GM21529 (cell line): Measurements from ENCODE around the gene CNGB1.
"Not testable (repeated sequence)": the region's sequence is repeated elsewhere in the genome, so short reads cannot be mapped to it uniquely, and the experiment has no call there.

ENCODE experiments used
- ATAC-seq: cut with Tn5 transposase; IDR thresholded peaks from one replicate; pipeline ENCODE4 v1.9.1; 2021; ENCODE audit not compliant: unreplicated experiment

The CNGB1 gene

DNA sequence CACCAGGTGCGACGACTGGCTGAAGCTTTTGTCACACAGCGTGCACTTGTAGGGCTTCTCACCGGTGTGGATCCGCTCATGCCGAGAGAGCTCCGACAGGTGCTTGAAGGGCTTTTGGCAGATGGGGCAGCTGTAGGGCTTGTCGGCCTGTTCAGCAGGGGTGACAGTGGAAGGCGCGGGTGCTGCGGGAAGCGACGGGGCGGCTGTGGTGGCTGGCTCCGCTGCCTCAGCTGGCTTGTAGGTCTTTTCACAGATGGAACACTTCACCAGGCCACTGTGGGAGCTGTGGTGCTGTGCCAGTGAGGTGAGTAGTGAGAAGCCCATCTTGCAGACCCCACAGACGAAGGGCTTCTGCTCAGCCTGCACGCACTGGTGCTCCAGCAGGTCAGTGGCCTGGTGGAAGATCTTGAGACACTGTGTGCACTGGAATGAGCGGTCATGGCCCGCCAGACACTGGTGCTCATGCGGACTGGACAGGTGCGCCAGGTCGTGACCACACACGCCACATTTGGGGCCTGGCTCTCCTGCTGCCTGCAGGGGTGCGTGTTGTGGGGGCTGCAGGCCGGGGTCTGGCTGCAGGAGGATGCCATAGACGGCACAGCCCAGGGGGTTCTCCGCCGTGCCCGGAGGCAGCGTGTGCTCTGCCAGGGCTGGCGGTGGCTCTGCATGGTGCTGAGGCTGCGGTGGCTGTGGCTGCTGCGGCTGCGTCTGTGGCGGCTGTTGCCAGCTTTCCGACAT, 26.8 kb upstream of the CNGB1 start:
- ATAC-seq: no peak

DNA sequence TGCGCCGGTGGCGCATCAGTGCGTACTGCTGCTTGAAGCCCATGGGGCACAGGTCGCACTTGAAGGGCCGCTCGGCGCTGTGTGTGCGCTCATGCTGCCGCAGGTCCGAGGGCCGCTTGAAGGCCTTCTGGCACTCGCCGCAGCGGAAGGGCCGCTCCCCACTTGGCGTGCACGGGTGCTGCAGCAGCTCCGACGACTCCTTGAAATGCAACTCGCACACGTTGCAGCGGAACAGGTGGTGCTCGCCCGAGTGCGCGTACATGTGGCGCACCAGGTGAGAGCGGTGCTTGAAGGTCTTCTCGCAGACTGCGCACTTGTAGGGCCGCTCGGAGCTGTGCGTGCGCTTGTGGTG, 26.2 kb upstream of the CNGB1 start:
- no peak for ATAC-seq

DNA sequence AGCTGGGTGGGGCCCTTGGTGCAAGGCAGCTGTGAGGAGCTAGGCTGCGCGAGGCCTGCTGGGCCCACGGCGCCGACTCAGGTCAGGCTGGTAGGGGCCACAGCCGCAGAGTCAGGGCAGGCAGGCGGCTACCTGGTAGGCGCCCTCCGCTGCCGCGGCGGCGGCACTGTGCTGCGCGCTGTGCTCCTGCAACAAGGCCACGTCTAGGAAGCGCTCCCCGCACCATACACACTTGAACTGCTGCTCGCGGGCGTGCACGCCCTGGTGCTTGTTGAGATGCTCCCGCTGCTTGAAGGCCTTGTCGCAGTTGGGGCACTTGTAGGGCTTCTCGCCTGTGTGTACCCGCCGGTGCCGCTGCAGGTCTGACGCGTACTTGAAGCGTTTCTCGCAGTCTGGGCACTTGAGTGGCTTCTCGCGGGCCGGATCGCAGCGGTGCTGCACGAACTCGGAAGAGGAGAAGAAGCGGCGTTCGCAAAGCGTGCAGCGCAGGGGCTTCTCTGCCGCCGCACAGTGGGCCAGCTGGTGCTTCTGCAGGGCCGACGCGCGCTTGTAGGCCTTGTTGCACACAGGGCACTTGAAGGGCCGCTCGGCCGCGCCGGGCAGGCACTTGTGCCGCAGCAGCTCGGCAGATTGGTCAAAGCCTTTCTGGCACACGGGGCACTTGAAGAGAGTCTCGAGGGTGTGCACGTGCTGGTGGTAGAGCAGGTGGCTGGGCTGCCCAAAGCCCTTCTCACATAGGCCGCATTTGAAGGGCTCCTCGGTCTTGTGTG, 25.7 kb upstream of the CNGB1 start:
- ATAC-seq: no peak

DNA sequence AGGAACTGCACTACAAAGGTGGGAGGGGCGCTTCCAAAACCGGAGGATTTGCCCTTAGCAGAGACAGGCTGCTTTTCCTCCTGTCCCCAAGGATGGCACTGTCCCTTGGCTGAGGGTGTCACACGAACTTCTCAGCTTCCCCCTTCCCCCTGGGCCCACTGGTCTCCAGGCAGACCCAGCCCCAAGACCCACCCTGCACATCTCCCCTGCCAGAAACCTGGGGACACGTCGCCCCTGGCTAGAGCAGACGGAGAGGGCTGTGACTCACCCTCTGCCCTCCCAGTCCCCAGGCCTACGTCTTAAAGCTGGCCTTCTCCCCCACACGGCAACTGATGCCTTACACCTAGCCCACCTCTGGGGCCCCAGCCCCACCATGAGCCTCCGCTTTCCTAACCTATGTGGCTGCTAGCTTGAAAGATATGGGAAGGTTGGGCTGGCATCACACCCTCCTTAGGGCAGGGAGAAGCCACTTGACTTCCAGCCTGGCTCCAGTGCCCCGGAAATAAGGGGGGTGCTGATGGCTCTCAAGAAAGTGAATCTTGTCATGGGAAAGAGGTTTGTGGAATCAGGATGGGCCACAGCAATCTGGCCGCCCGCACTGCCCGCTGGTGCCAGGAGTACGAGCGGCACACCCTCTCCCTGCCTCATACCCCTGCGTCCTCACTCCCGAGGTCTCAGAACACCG, 24.9 kb upstream of the CNGB1 start:
- ATAC-seq: no peak

DNA sequence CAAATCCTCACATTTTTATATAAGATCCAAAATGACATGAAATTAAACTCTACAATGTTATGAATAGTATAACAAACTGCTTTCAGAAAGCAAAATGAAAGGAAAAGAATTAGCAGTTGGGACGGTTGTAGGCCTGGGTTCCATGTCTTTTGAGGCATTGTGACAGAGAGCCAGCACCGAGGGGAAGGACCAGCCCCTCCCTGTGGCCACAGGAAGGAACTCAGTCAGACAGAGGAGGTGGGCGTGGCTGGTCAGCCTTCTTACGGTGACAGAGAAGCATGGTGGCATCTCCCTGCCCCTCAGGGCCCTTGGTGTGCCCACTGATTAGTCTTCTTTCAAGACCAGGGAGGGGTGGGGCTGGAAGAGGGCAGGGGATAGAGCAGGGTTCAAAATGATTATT, 23.9 kb upstream of the CNGB1 start:
- ATAC-seq: peak; percentile 65

DNA sequence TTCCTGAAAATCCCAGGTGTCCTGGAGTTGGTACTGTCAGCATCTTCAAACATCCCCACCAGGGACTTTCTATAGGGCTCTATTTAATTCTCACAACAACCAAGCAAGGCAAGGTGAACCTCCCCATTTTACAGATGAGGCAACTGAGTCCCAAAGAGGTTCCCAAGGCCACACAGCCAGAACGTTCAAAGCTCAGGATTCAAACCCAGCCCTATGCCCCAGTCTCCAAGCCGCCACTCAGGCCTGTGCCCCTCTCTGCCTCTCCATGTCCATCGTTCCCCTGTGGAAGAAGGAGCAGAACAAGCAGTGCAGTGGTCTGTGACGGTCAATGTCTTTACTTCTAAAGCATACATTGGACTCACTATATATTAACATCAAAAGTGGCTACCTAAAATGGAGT, 23.4 kb upstream of the CNGB1 start:
- no peak for ATAC-seq

DNA sequence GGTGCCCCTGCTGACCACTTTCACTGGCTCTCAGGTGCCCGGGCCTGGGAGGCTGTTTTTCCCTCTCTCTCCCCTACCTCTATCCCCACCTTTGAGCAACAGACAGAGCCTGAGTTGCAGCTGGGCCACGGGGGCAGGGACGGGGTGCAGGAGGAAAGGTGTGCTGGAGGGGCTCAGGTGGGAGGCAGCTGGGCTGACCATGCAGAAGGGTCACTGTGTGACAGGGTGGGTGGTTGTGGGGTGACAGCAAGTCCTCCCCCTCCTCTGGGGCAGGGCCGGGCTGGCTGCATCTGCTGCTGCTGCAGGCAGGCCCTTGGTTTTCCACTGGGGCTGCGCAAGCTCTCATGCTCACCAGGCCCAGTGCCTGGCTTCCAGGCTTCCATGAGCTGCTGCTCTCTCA, 23.0 kb upstream of the CNGB1 start:
- ATAC-seq: no peak

DNA sequence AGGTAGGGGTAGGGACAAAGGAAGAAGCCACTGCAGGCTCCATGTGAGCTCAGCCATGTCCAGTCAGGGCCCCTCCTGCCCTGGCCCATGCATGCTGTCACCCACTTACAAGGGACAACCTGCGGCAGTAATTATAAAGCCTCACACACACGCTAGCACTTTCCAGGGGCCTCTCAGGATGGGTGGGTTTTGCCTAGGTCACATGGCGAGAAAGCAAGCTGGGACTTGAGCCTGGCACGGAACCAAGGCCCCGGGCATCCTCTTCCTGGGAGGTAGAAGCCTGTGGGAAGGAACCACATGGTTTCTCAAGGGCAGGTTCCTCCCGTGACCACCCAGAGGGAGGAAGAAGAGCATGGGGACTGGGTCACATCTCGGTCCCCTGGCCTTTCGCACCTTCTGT, 22.5 kb upstream of the CNGB1 start:
- no peak for ATAC-seq

DNA sequence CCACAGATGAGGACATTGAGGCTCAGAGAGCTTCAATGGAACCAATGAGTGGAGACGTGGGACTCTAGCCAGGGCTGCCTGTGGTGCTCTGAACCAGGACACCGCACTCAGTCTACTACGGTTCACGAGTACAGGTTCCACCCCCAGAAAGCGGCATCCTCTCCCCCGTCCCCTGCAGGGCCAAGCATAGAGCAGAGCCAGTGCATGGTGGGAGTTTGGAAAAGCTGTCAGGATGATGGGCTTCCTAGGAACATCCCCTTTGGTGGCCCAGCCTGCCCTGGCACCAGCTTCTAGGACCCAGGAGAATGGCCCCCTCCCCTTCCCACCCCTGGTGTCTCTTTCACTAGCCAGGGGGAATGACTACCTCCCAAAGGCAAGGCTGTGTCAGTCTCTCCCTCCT, 21.2 kb upstream of the CNGB1 start:
- ATAC-seq: no peak

DNA sequence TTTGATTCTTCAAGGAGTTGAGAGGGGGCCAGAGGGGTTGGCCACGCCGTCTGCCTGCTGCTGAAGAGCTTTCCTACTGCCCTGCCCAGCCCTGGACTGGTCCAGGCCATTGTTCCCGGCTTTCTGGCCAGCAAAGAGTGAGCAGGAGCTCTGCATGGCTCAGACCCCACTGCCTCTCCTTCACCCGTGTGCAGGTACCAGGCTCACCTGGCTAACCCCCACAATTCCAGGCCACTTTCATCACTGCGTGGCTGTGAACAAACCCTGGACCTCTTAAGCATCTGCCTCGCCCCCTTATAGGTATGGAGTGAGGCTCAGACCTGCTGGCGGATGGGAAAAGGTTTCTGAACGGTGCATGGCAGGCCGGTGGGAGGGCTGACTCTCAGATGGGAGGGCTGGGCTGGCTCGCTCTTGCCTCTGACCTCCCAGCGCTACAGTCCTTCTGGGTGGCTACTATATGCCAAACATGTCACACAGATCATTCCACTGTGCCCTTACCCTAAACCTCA, 20.7 kb upstream of the CNGB1 start:
- ATAC-seq: no peak

DNA sequence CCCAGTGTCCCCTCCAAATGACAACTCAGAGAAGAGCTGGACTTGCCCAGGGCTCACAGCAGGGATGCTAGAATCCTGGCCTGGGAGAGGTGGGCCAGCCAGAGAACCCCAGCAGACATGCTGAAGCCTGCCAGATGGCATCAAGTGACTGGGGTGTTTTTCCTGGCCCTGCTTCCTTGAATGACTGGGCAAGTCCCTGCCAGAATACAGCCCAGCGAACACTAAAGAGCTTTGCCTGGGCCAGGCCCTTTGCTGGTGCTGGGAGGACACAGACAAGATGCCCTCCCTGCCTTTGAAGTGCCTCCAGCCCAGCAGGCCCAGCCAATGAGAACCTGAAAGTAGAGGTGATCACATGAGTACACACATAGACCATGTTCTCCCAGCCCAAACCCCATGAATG, 18.0 kb upstream of the CNGB1 start:
- ATAC-seq: no peak

DNA sequence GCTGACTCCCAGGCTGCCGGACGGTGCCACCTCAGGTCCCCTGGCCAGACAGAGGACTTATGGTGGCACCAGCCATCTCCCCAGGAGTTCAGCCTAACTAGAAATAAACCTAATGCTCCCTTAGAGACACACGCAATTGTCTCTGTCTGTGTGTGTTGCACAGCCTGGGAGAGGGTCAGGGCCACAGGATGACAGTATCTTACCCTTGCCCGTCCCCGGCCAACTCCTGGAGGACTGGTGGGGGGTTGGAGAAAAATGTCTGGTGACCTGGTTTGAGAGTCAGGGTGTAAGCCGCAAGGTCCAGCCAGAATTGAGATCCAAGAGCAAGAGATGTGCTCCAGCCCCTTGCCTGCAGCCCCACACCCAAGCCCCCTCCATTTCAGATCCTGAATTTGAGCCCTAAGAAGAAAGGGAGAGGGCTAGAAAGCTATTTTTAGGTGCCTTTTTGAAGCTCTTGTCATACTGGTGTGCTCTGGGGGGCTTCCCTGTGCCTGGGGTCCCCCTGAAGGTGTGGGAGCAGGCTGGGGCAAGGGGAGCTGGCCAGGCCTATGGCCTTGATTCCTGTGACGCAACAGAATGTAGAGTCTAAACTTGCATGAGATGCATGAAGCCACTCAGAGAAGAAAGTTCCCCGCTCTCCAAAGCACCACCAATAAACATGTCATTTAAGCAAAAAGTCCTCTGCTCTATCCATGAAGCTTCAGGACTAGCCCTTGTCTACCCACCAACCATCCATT, 16.7 kb upstream of the CNGB1 start:
- no peak for ATAC-seq

DNA sequence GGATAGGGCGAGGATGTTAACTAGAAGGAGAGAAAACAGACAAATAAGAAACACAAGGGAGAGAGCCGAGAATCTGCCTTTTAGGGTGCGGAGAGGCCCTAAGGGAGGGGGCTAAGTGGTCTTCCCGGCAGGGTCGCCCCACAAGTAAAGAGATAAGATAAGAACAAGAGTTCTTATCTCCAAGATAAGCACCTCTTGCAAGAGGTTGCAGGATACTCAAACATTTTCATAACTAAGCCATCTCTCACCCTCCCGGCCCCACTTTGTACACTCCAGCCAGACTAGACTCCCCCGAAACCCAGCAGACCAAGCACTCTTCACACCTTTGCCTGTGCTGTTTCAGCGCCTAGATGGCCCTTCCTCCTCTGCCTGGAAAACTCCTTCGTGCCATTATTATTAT, 15.3 kb upstream of the CNGB1 start:
- ATAC-seq: no peak

DNA sequence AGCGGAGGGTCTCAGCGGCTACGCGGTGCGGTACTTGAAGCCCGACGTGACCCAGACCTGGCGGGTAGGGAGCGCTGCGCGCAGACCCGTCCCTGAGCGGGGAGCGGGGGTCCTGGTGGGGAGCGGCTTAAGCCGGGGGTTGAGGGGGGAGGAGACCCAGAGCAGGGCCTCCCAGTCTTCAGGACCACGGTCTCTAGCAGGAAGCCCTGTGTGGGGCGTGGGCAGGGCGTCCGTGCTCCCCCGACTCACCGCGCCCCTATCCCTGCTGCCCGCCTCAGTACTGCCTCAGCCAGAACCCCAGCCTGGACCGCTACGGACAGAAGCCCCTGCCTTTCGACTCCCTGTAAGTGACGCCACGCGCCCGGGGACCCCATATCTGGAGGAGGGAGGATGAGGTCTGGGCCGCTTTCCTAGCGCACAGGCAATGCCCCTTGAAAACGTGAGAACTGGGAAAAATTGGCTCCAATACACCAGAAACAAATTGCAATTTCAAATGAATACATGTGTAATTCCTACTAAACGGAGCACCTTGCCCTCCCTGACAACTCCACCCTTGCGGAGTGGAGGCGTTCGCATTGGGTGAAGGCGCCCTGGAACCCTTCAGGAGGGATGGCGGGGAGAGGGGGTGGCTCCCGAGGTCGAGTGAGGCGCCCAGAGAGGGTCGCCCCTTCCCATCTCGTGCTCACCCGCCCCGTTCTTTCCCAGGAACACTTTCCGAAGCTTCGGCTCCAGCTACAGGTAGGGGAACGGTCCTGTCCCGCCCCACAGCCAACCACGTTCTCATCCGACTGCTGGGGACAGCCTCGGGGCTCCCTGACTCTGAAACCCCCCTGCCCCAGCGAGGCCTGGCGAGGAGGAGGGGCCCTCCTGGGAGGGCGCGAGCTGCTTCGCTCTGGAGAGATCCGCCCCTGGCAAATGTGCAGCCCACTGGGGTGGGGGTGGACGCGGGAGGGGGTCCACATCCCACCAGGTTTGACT, 14.6 kb upstream of the CNGB1 start:
- ATAC-seq: no peak

DNA sequence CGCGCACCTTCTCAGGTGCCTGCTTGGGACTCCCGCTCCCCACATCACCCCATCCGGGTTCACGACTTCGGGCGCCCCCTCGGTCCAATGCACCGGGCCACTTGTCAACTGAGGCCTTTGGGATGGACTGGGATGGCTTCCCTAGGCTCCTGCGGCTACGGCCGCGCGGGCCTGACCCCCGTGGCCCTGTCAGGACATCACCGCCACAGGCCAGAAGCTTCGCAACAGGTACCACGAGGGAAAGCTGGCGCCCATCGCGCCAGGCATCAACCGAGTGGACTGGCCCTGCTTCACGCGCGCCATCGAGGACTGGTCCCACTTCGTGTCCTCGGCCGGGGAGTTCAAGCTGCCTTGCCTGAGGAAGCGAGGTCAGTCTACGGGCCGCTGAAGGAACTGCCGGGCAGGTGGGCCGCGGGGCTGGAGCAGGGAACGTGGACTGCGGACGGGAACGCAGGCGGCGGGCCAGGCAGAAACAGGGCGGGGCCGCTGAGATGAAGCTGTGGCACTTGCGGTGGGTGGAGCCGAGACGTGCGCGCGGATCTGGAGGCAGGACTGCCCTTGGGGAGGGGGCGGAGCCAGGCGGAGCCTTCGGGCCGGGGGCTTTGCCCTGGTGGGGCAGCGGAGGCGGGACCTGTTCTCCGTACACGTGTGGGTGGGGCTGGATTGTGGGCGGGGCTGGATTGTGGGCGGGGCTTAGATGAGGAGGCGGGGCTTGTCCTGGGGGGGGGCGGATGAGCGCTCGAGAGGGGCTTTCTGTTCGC, 13.7 kb upstream of the CNGB1 start:
- peak; percentile 71 for ATAC-seq

DNA sequence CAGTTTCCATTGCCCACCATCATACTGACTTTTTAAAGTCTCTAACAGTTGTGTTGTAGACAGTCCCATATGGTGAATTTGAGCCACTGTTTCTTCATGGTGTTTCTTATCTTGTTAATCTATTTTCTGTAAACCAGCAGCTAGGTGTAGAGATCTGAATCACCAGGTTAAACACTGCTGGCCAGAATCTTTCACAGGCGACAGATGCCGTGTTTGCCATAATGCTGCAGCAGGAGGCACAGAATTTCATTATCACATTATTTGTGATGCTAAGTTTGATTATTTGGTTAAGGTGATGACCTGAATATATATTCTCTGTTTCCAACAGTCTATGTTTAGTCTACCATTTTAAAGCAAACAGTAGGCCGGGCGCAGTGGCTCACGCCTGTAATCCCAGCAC, 11.5 kb upstream of the CNGB1 start:
- ATAC-seq: no peak

DNA sequence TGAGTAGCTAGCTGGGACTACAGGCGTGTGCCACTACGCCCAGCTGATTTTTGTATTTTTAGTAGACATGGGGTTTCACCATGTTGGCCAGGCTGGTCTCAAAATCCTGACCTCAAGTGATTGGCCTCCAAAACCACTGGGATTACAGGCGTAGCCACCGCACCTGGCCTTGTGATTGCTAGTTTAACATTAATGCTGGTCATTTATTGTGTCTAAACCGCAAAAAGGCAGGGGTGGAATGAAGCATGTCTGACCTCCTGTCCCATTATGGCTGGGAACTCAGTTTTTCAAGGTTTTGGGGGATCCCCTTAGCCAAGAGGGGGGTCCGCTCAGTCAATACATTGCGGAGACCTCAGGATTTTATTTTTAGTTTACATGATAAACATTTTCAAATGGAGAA, 10.7 kb upstream of the CNGB1 start:
- no peak for ATAC-seq

DNA sequence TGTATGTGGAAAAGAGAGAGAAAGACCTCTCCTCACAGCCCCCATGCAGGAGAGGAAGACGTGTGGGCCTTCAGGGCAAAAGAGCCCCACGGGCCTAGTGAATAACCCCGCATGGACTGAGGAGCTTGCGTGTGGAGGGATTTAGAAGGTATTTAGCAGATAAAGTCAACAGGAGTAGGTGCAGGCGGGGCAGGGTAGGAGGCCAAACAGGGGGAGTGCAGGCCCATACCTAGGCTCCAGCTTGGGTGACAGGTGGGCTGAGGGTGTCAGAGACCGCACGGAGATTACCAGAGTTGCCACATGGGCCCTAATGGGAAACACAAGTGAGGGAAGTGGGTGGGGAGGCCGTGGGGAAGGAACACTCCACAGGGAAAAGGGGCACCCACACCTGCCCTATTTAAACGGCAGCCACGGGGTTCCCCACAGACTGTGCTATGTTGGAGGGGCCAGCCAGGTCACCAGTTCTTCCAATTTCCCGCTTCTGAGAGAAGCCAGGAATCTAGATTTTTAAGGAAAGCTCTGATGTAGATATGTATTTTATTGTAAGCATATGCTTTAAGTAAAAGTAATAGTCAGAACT, 8.2 kb upstream of the CNGB1 start:
- no peak for ATAC-seq

DNA sequence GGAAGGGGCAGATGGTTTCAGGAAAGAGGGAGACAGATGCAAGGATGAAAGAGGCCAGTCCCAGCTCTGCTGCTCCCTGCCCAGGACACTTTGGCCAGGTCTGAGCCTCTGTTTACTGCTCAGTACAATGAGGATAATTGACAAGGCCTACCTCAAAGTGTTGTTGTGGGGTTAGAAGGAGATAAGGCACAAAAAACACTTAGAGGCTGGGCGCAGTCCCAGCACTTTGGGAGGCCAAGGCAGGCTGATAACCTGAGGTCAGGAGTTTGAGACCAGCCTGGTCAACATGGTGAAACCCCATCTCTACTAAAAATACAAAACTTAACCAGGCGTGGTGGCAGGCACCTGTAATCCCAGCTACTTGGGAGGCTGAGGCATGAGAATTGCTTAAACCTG, 7.1 kb upstream of the CNGB1 start:
- ATAC-seq: not testable (repeated sequence)
